Tibial nerve (tissue), 3 donors: ENCODE measurements around the gene PTPRJ.

ENCODE experiments used
- CTCF ChIP-seq, 5 experiments: fragments of 200-600 bp in 3 of 5; fragments of 450-650 bp in 2 of 5; sonication (generic) in 3 of 5; IDR thresholded peaks; one replicate each; pipeline ENCODE4 v1.5.1; 2016 to 2019; ENCODE audit warnings: antibody characterized with exemption in 5 of 5, mild to moderate bottlenecking in 3 of 5, moderate library complexity in 2 of 5
- POLR2A ChIP-seq, 2 donors: fragments of 450-650 bp; IDR thresholded peaks; one replicate each; pipeline ENCODE4 v1.6.1; 2017; ENCODE audit warnings: antibody characterized with exemption in 2 of 2, mild to moderate bottlenecking in 2 of 2, moderate library complexity in 2 of 2

DNA sequence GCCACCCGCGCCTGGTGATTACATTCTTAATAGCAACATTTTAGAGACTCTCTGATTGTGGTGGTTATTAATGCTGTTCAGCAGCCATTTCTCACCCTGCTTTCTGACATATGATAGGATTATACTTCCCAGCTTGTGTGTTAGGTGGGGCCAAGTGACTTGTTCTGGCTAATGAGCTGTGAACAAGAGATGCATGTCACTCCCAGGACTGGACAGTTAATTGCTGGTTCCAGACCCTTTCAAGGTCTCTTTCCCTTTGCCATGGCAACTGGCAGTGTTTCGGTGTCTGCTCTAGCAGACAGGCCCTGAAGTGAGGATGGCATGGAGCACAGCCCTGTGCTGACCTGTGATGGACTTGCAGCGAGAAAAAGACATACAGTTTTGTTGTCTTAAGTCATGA, 8.9 kb upstream of the PTPRJ start:
- TF ChIP-seq CTCF (IDR thresholded peaks at IDR 0.05): no peak
- TF ChIP-seq POLR2A (IDR thresholded peaks at IDR 0.05): no peak
